HG03139 (cell line): Measurements from ENCODE around the gene GRIN3B.

ENCODE experiments used
- ATAC-seq: cut with Tn5 transposase; IDR thresholded peaks from one replicate; pipeline ENCODE4 v1.9.1; 2021; ENCODE audit not compliant: unreplicated experiment

The GRIN3B gene

DNA sequence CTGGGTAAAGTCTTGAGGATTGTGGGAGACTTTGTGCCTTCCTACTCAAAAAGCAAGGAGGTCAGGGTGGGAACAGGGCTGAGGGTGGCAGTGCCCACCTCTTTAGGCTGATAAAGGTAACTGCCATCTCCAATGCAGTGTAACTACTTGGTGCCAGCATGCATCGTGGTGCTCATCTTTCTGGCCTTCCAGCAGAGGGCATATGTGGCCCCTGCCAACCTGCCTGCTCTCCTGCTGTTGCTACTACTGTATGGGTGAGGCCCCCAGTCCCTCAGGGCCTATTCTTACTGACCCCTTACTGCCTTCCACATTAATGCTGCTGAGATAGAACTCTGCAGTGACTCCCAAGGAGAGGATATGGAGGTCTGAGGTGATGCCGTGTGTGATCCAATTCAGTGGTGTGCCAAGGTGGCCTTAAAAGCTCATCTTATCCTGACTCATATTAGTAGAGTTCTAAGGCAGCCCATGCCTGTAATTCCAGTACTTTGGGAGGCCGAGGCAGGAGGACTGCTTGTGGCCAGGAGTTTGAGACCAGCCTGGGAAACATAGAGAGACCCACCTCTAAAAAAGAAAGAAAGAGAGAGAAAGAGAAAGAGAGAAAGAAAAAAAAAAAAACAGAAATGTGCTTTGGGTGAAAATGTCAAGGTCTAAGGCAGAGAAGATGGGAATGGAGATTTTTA lies 57.1 kb downstream of the GRIN3B start:
- no peak for ATAC-seq

DNA sequence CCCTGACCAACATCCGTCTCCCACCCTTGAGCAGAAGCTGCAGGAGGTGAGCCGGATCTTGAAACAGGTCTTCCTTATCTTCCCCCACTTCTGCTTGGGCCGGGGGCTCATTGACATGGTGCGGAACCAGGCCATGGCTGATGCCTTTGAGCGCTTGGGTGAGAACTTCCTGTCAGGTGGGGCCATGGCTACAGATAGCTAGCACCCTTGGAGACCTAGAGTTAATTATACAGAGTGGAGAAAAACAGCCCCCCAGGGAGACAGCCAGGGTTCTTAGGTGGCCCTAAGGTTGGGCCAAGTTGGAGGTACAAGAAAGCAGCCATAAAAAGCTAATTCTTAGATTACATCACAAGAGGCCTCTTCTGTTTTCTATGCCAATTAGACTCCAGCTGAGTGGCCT lies 57.9 kb downstream of the GRIN3B start:
- no peak for ATAC-seq
